Articular chondrocyte of knee joint (primary cell): Measurements from ENCODE around the gene KIF3A. TPM values are rescaled to one million over a fixed set of nuclear protein-coding genes. Genes with fewer than 3 reads are reported as not detected.

Experiments
- total RNA-seq: library from RNA; depleted of rRNA; stranded (reverse); fragments of >200 nt; gene quantifications from 2 replicates; pipeline ENCODE4 v1.2.3, GENCODE V29; 2012

The KIF3A gene
- 12.0 and 15.3 TPM in 2 replicates for total RNA-seq

DNA sequence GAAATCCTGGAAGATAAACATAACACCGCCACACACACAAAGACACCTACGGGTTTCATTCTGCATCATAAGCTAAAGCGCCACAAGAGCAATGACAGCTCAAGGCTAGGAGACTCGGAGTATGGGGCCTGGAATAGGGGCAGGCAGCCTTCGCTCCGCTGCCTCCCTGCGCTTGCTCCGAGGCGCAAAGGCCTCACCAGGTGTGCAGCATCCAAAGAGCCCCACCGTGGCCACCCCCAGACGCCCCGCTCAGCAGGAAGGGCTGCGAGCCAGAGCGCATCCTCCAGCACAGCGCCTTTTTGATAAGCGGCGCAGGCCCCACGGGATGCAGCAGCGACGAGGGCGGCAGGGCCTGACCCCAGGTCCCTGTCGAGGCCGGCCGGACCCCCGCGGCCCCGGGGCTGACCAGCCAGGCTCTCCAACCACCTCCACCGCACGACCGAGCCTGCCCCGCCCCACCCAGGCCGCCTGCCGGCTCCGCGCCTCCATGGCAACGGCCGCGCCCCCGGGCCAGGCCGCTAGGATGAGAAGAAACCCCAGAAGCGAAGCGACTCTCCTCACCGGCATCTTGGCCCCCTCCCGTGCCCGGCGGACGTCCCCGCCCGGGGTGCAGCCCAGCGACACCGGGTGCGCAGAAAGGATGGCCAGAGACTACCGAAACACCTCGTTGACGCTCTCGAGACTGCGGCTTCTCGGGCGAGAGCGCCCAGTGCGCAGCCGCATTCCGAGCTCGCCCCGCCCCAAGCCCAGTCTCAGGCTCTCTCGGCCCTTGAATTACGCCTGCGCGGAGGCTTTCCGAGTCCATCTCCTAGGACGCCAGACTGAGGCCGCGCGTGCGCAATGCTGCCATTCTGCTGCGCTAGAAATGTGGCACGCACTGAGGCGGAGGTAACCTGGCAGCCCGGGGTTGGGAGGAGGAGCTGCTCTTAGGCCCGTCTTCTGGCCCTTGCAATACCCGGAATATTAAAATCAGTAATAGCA is at the start of gene KIF3A:
KIF3A (minus strand) TSS at position 694 of the 981 bp plus-strand sequence; CDS start at position 567, 127 bp downstream.

GRCh38 chr5:132777209-132778069 is 40.1 kb upstream of the KIF3A start, which contains the start of gene SEPTIN8:
Gene SEPTIN8, minus strand, starts transcription at chr5:132777239. Its CDS starts 102 bp downstream, at chr5:132777137.

GRCh38 chr5:132746954-132747615 is 9.7 kb upstream of the KIF3A start, which contains the start of gene CCNI2:
Gene CCNI2, plus strand, starts transcription at chr5:132747426. Its CDS starts 70 bp downstream, at chr5:132747496.

DNA sequence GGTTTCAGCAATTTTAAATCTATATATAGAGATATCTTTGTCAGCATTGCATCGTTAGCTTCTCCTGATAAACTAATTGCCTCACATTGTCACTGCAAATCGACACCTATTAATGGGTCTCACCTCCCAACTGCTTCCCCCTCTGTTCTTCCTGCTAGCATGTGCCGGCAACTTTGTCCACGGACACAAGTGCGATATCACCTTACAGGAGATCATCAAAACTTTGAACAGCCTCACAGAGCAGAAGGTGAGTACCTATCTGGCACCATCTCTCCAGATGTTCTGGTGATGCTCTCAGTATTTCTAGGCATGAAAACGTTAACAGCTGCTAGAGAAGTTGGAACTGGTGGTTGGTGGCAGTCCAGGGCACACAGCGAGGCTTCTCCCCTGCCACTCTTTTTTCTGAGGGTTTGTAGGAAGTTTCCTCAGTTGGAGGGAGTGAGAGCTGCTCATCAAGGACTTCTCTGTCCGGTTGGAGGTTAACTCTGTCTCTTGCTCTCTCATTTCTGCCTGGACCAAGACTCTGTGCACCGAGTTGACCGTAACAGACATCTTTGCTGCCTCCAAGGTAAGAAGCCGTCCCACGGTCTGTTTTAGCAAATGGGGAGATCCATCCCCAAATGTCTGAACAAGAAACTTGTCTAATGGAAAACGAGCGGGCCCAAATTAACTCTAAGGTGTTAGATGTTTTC is 63.3 kb downstream of the KIF3A start, which contains the start of gene IL4:
IL4 (plus strand) TSS at position 51 of the 692 bp plus-strand sequence; CDS start at position 113, 62 bp downstream.

GRCh38 chr5:132657676-132658380 is 79.5 kb downstream of the KIF3A start, which contains the start of gene IL13:
Gene IL13, plus strand, starts transcription at chr5:132658173. Its CDS starts 14 bp downstream, at chr5:132658187.

Other genes starting within 250 kb of the KIF3A start
- 18.3 and 33.6 TPM in 2 replicates for gene IRF1, start 246.8 kb downstream of the KIF3A start, total RNA-seq
- not detected in 2 replicates for gene IL5, start 194.0 kb downstream of the KIF3A start, total RNA-seq
- gene RAD50, start 180.6 kb downstream of the KIF3A start, total RNA-seq = 43.8 and 52.6 TPM in 2 replicates
- gene IL13, start 79.4 kb downstream of the KIF3A start, total RNA-seq = not detected in 2 replicates
- not detected in 2 replicates for gene IL4, start 63.6 kb downstream of the KIF3A start, total RNA-seq
- gene CCNI2, start 9.9 kb upstream of the KIF3A start, total RNA-seq = not detected in 2 replicates
- 55.7 and 64.9 TPM in 2 replicates for gene SEPTIN8, start 39.7 kb upstream of the KIF3A start, total RNA-seq
- 0.11 and 0.13 TPM in 2 replicates for gene SOWAHA, start 75.8 kb upstream of the KIF3A start, total RNA-seq
- gene SHROOM1, start 93.1 kb upstream of the KIF3A start, total RNA-seq = 3.8 and 6.7 TPM in 2 replicates
- gene GDF9, start 128.9 kb upstream of the KIF3A start, total RNA-seq = 0.11 and 0.13 TPM in 2 replicates
- gene UQCRQ, start 129.1 kb upstream of the KIF3A start, total RNA-seq = 89.6 and 99.7 TPM in 2 replicates
- gene LEAP2, start 136.1 kb upstream of the KIF3A start, total RNA-seq = 0.32 and 0.39 TPM in 2 replicates
- 98.7 and 99.9 TPM in 2 replicates for gene AFF4, start 226.1 kb upstream of the KIF3A start, total RNA-seq